Nephron progenitor cell (in vitro differentiated cells): Measurements from ENCODE around the gene CKAP4.

Experiments used
- DNase-seq: peaks from one replicate; pipeline ENCODE4 v3.0.0; 2021
- H3K27ac Mint-ChIP-seq: 2 replicates; pipeline ENCODE4 v1.8.0; 2021; ENCODE audit warnings: mild to moderate bottlenecking, moderate library complexity, mixed read lengths
- H3K27me3 Mint-ChIP-seq: 2 replicates; pipeline ENCODE4 v1.8.0; 2021; ENCODE audit warnings: mild to moderate bottlenecking, low read depth, mixed read lengths; ENCODE audit not compliant: poor library complexity
- H3K36me3 Mint-ChIP-seq: 2 replicates; pipeline ENCODE4 v1.8.0; 2021; ENCODE audit warnings: low read depth, mixed read lengths
- H3K4me1 Mint-ChIP-seq: 2 replicates; pipeline ENCODE4 v1.8.0; 2021; ENCODE audit warnings: mixed read lengths
- H3K4me3 Mint-ChIP-seq: 2 replicates; pipeline ENCODE4 v1.8.0; 2021; ENCODE audit warnings: mild to moderate bottlenecking, moderate library complexity, mixed read lengths
- H3K9me3 Mint-ChIP-seq: 2 replicates; pipeline ENCODE4 v1.8.0; 2021; ENCODE audit warnings: mild to moderate bottlenecking, moderate library complexity, mixed read lengths
- CTCF ChIP-seq: fragments of 200-600 bp; sonication (generic); IDR thresholded peaks from 2 replicates; pipeline ENCODE4 v1.5.0; 2021; ENCODE audit warnings: antibody characterized with exemption

Gene CKAP4

GRCh38 chr12:106285982-106286381 lies 38.2 kb upstream of the CKAP4 start:
- no peak for TF ChIP-seq CTCF
- H3K27ac Mint-ChIP-seq, result no peak overlapping the region
- no peak overlapping the region for H3K4me3 Mint-ChIP-seq
- H3K9me3 Mint-ChIP-seq, result peaks cover 10% of the 10 kb centered on the region
- H3K27me3 Mint-ChIP-seq, result peaks cover 7% of the 10 kb centered on the region
- peaks cover 8% of the 10 kb centered on the region for H3K4me1 Mint-ChIP-seq
- peaks cover 3% of the 10 kb centered on the region for H3K36me3 Mint-ChIP-seq
- no peak for DNase-seq

GRCh38 chr12:106284358-106285105 lies 36.7 kb upstream of the CKAP4 start:
- Mint-ChIP-seq H3K27ac (no peak overlapping the region), H3K9me3 (peaks cover 10% of the 10 kb centered on the region), H3K27me3 (peaks cover 7% of the 10 kb centered on the region), H3K4me1 (peaks cover 8% of the 10 kb centered on the region), H3K4me3 (no peak overlapping the region), H3K36me3 (peaks cover 3% of the 10 kb centered on the region)
- no peak for TF ChIP-seq CTCF
- no peak for DNase-seq

- Mint-ChIP-seq H3K27me3 (peaks cover 12% of the 10 kb centered on the region), H3K9me3 (peaks cover 10% of the 10 kb centered on the region), H3K4me3 (no peak overlapping the region), H3K4me1 (peaks cover 8% of the 10 kb centered on the region), H3K27ac (no peak overlapping the region), H3K36me3 (peaks cover 3% of the 10 kb centered on the region)
- peak; percentile 71 for TF ChIP-seq CTCF
- peak; percentile 39 for DNase-seq
Observed at GRCh38 chr12:106282457-106283097, 34.8 kb upstream of the CKAP4 start.

GRCh38 chr12:106281804-106282203 lies 34.0 kb upstream of the CKAP4 start:
- H3K9me3 Mint-ChIP-seq, result peaks cover 10% of the 10 kb centered on the region
- H3K27ac Mint-ChIP-seq, result no peak overlapping the region
- no peak for DNase-seq
- H3K36me3 Mint-ChIP-seq, result peaks cover 3% of the 10 kb centered on the region
- H3K27me3 Mint-ChIP-seq, result peaks cover 14% of the 10 kb centered on the region
- TF ChIP-seq CTCF, result no peak
- peaks cover 8% of the 10 kb centered on the region for H3K4me1 Mint-ChIP-seq
- no peak overlapping the region for H3K4me3 Mint-ChIP-seq

- peaks cover 3% of the 10 kb centered on the region for H3K36me3 Mint-ChIP-seq
- no peak for TF ChIP-seq CTCF
- peaks cover 6% of the 10 kb centered on the region for H3K4me1 Mint-ChIP-seq
- H3K27me3 Mint-ChIP-seq, result peaks cover 14% of the 10 kb centered on the region
- H3K27ac Mint-ChIP-seq, result no peak overlapping the region
- no peak for DNase-seq
- no peak overlapping the region for H3K4me3 Mint-ChIP-seq
- H3K9me3 Mint-ChIP-seq, result peaks cover 10% of the 10 kb centered on the region
Observed at GRCh38 chr12:106281056-106281782, 33.4 kb upstream of the CKAP4 start.
